Measurements from ENCODE around the gene SCN5A. TPM values are rescaled to one million over a fixed set of nuclear protein-coding genes. Genes with fewer than 3 reads are reported as not detected.

SCN5A gene
- total RNA-seq, 1 experiment from 2014 or later: 0.16 TPM

DNA sequence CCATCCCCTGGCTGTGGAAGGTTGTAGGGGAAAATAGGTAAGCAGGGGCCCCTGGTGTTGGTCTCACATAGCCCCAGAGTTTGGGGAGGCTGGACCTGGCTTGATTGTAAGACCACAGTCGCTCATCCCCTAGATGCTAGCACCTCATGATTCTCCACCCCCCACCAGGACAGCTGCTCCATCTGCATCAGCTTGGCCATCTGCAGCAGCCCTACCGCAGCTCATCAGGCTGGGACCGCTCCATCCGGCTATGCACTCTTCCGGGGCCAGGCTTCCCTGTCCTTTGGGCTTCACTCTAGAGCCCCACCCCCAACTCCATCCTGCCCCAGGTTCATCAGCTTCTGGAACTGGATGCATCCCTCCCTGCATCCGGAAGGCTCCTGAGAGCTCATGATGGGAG is 12.6 kb downstream of the SCN5A start:
- intact Hi-C loops (cut with micrococcal nuclease; ENCODE audit: unreplicated experiment): no loop called here
- Histone ChIP-seq H3K36me3 (ENCODE audit: control insufficient read depth, insufficient read depth, low read length) (no peaks in the 10 kb centered on the region), H3K4me1 (no peaks in the 10 kb centered on the region), H3K4me3 (ENCODE audit: low read depth, low read length) (no peak overlapping the region), H3K27me3 (replicated peaks; ENCODE audit: control insufficient read depth, insufficient read depth, low read length) (no peaks in the 10 kb centered on the region; the same call in 1 of the 2 replicates), H3K9me3 (no peaks in the 10 kb centered on the region)
- Mint-ChIP-seq H3K36me3 (ENCODE audit: insufficient read depth, unreplicated experiment) (no peaks in the 10 kb centered on the region), H3K27me3 (ENCODE audit: insufficient read depth, unreplicated experiment) (peaks cover 9% of the 10 kb centered on the region), H3K4me3 (ENCODE audit: unreplicated experiment) (no peak overlapping the region), H3K4me1 (ENCODE audit: low read depth, unreplicated experiment) (no peaks in the 10 kb centered on the region), H3K9me3 (ENCODE audit: unreplicated experiment) (no peaks in the 10 kb centered on the region), H3K27ac (ENCODE audit: unreplicated experiment) (no peak overlapping the region)
- POLR2A ChIA-PET: no interaction called here
- DNase-seq: no peak
- CTCF ChIA-PET: no interaction called here
- no TSS peak for BruUV-seq (replicated peaks)
- TF ChIP-seq, protein P1, sequence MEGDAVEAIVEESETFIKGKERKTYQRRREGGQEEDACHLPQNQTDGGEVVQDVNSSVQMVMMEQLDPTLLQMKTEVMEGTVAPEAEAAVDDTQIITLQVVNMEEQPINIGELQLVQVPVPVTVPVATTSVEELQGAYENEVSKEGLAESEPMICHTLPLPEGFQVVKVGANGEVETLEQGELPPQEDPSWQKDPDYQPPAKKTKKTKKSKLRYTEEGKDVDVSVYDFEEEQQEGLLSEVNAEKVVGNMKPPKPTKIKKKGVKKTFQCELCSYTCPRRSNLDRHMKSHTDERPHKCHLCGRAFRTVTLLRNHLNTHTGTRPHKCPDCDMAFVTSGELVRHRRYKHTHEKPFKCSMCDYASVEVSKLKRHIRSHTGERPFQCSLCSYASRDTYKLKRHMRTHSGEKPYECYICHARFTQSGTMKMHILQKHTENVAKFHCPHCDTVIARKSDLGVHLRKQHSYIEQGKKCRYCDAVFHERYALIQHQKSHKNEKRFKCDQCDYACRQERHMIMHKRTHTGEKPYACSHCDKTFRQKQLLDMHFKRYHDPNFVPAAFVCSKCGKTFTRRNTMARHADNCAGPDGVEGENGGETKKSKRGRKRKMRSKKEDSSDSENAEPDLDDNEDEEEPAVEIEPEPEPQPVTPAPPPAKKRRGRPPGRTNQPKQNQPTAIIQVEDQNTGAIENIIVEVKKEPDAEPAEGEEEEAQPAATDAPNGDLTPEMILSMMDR (IDR thresholded peaks at IDR 0.05; ENCODE audit: insufficient read depth in 1 of 2, low read depth in 1 of 2, low read length in 1 of 2, severe bottlenecking in 1 of 2, unreplicated experiment in 1 of 2): no peak

DNA sequence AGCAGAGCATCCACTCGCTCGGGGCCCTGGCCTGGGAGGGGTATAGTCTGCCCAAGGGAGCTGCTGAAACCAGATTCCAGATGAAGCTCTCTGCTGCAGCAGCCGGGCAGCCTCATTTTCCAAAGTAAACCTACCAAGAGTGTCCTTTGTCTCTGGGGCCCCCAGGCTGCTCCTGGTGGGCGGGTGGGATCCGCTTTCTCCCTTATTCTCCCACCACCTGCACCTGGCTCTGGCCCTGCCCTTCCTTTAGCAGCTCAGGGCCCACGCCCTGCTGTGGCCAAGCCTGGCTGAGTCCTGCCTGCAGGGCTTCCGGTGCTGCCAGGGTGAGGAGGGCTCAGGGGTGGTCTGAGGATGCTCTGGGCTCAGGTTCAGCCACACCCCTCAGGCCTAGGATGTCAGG is 13.0 kb downstream of the SCN5A start:
- no peaks in the 10 kb centered on the region for H3K4me1 Mint-ChIP-seq (ENCODE audit: low read depth, unreplicated experiment)
- no peaks in the 10 kb centered on the region for H3K36me3 Mint-ChIP-seq (ENCODE audit: insufficient read depth, unreplicated experiment)
- no peaks in the 10 kb centered on the region for H3K4me1 ChIP-seq
- H3K9me3 Mint-ChIP-seq (ENCODE audit: unreplicated experiment): no peaks in the 10 kb centered on the region
- H3K4me3 ChIP-seq (ENCODE audit: low read depth, low read length): no peak overlapping the region
- TF ChIP-seq, protein P1 (IDR thresholded peaks at IDR 0.05; ENCODE audit: insufficient read depth in 1 of 2, low read depth in 1 of 2, low read length in 1 of 2, severe bottlenecking in 1 of 2, unreplicated experiment in 1 of 2): no peak
- no peak for DNase-seq
- H3K27me3 Mint-ChIP-seq (ENCODE audit: insufficient read depth, unreplicated experiment): peaks cover 9% of the 10 kb centered on the region
- H3K36me3 ChIP-seq (ENCODE audit: control insufficient read depth, insufficient read depth, low read length): no peaks in the 10 kb centered on the region
- H3K27me3 ChIP-seq (replicated peaks; ENCODE audit: control insufficient read depth, insufficient read depth, low read length): no peaks in the 10 kb centered on the region; the same call in 1 of the 2 replicates
- intact Hi-C loops (cut with micrococcal nuclease; ENCODE audit: unreplicated experiment): no loop called here
- BruUV-seq (replicated peaks): no TSS peak
- no peak overlapping the region for H3K27ac Mint-ChIP-seq (ENCODE audit: unreplicated experiment)
- ChIA-PET CTCF (no interaction called here), POLR2A (no interaction called here)
- H3K4me3 Mint-ChIP-seq (ENCODE audit: unreplicated experiment): no peak overlapping the region
- no peaks in the 10 kb centered on the region for H3K9me3 ChIP-seq

DNA sequence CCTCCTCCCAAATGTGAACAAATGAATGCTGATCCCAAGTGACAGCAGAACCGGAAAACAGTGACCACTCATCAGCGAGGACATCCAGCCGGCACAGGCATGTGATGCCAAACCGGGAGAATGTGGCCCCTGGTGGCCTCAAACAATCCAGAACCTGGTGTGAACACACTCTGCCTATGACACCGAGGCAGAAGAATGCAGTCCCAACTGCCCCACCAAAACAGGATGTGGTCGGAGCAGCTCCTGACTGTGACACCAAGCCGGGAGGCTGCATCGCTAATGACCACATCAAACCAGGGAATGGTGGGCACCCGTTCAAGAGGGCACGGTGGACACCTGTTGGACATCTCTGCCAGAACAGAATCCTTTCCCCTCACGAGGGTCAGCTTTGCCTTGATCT is 15.4 kb downstream of the SCN5A start:
- no peaks in the 10 kb centered on the region; the same call in 1 of the 2 replicates for H3K27me3 ChIP-seq (replicated peaks; ENCODE audit: control insufficient read depth, insufficient read depth, low read length)
- POLR2A ChIA-PET: no interaction called here
- no TSS peak for BruUV-seq (replicated peaks)
- H3K4me3 ChIP-seq (ENCODE audit: low read depth, low read length): no peak overlapping the region
- H3K4me1 ChIP-seq: no peaks in the 10 kb centered on the region
- H3K4me3 Mint-ChIP-seq (ENCODE audit: unreplicated experiment): no peak overlapping the region
- DNase-seq: no peak
- CTCF ChIA-PET: no interaction called here
- H3K27ac Mint-ChIP-seq (ENCODE audit: unreplicated experiment): no peak overlapping the region
- H3K36me3 Mint-ChIP-seq (ENCODE audit: insufficient read depth, unreplicated experiment): no peaks in the 10 kb centered on the region
- H3K4me1 Mint-ChIP-seq (ENCODE audit: low read depth, unreplicated experiment): no peaks in the 10 kb centered on the region
- peaks cover 9% of the 10 kb centered on the region for H3K27me3 Mint-ChIP-seq (ENCODE audit: insufficient read depth, unreplicated experiment)
- H3K36me3 ChIP-seq (ENCODE audit: control insufficient read depth, insufficient read depth, low read length): no peaks in the 10 kb centered on the region
- TF ChIP-seq, protein P1 (IDR thresholded peaks at IDR 0.05; ENCODE audit: insufficient read depth in 1 of 2, low read depth in 1 of 2, low read length in 1 of 2, severe bottlenecking in 1 of 2, unreplicated experiment in 1 of 2): no peak
- H3K9me3 ChIP-seq: no peaks in the 10 kb centered on the region
- intact Hi-C loops (cut with micrococcal nuclease; ENCODE audit: unreplicated experiment): no loop called here
- no peaks in the 10 kb centered on the region for H3K9me3 Mint-ChIP-seq (ENCODE audit: unreplicated experiment)
